HepG2 (cell line): Measurements from ENCODE around the gene UBE2O.

Experiments used
- CHCHD3 ChIP-seq: sonication (generic); formaldehyde crosslinking; IDR thresholded peaks from 2 replicates; pipeline ENCODE4 v1.8.0; 2022; ENCODE audit warnings: mild to moderate bottlenecking, missing genetic modification reagents, moderate library complexity
- CREM ChIP-seq, 2 experiments: sonication (generic) in 1 of 2; formaldehyde crosslinking in 1 of 2; IDR thresholded peaks; 2 replicates each; pipeline versions ENCODE4 v1.4.0 to v1.6.1; 2016 to 2020; ENCODE audit warnings: antibody characterized with exemption in 1 of 2, mild to moderate bottlenecking in 1 of 2, missing genetic modification reagents in 1 of 2
- HDAC6 ChIP-seq: fragments of 200-600 bp; sonication (generic); IDR thresholded peaks from 2 replicates; pipeline ENCODE4 v1.7.0; 2017; ENCODE audit warnings: mild to moderate bottlenecking, antibody characterized with exemption, low read length, low read depth
- MLX ChIP-seq: IDR thresholded peaks from 2 replicates; pipeline ENCODE4 v1.6.1; 2016
- POLR2A ChIP-seq, 2 experiments: IDR thresholded peaks; 2 replicates each; pipeline ENCODE4 v1.6.1; 2011; ENCODE audit warnings: low read depth in 2 of 2, low read length in 2 of 2, mild to moderate bottlenecking in 1 of 2, moderate library complexity in 1 of 2; ENCODE audit not compliant: insufficient read depth in 1 of 2
- POLR2AphosphoS5 ChIP-seq: IDR thresholded peaks from 2 replicates; pipeline ENCODE4 v1.6.1; 2012; ENCODE audit warnings: low read depth, low read length
- TRIM24 ChIP-seq: sonication (generic); formaldehyde crosslinking; IDR thresholded peaks from 2 replicates; pipeline ENCODE4 v1.8.0; 2022; ENCODE audit warnings: mild to moderate bottlenecking, missing genetic modification reagents
- ZFP36 ChIP-seq: fragments of 150-350 bp; IDR thresholded peaks from 2 replicates; pipeline ENCODE4 v1.6.1; 2018; ENCODE audit warnings: borderline replicate concordance, low read length, low read depth; ENCODE audit not compliant: partially characterized antibody
- ZNF335 ChIP-seq: sonication (generic); formaldehyde crosslinking; IDR thresholded peaks from 2 replicates; pipeline ENCODE4 v1.4.0; 2020; ENCODE audit warnings: missing genetic modification reagents

- TF ChIP-seq MLX (no peak), POLR2A (IDR thresholded peaks at IDR 0.05; ENCODE audit: insufficient read depth in 1 of 2, low read depth in 2 of 2, low read length in 2 of 2) (0 out of 4 replicates have a peak, but pooled peaks of 1 of the 2 experiments have one; percentile 13), TRIM24 (CRISPR knock-in tag) (no peak), ZFP36 (no peak), CHCHD3 (CRISPR knock-in tag) (no peak), CREM (IDR thresholded peaks at IDR 0.05) (no peak), CREM (CRISPR knock-in tag; IDR thresholded peaks at IDR 0.05) (no peak), POLR2AphosphoS5 (no peak), HDAC6 (no peak), ZNF335 (CRISPR knock-in tag) (no peak)
Observed at GRCh38 chr17:76371656-76372628, 81.0 kb downstream of the UBE2O start.
